Stimulated activated CD8-positive, alpha-beta memory T cell treated with anti-CD3 and anti-CD28 coated beads, Interleukin-12 subunit alpha, Interleukin-12 subunit beta, amount 100 ng/mL, for 24 hours (primary cell): ENCODE measurements around the gene CABLES1.

Experiments
- DNase-seq: peaks from one replicate; pipeline ENCODE4 v3.0.0-alpha.2; 2020; ENCODE audit errors: extremely low read depth

The CABLES1 gene

GRCh38 chr18:23191232-23191631 lies 55.9 kb downstream of the CABLES1 start:
- no peak for DNase-seq

- no peak for DNase-seq
Measured at GRCh38 chr18:23193742-23194141, 58.5 kb downstream of the CABLES1 start.

- DNase-seq: no peak
Measured at GRCh38 chr18:23194155-23194996, 59.1 kb downstream of the CABLES1 start.

- DNase-seq: no peak
Measured at GRCh38 chr18:23194997-23195957, 60.0 kb downstream of the CABLES1 start.

- no peak for DNase-seq
Measured at GRCh38 chr18:23196119-23197007, 61.1 kb downstream of the CABLES1 start.

- no peak for DNase-seq
Measured at GRCh38 chr18:23198217-23198845, 63.0 kb downstream of the CABLES1 start.

GRCh38 chr18:23200756-23201155 lies 65.5 kb downstream of the CABLES1 start:
- DNase-seq: no peak

GRCh38 chr18:23201741-23202140 lies 66.5 kb downstream of the CABLES1 start:
- DNase-seq: no peak

- DNase-seq: no peak
Measured at GRCh38 chr18:23203891-23204432, 68.7 kb downstream of the CABLES1 start.

GRCh38 chr18:23204589-23205235 lies 69.4 kb downstream of the CABLES1 start:
- no peak for DNase-seq

- no peak for DNase-seq
Measured at GRCh38 chr18:23205980-23206379, 70.7 kb downstream of the CABLES1 start.

GRCh38 chr18:23207191-23207955 lies 72.1 kb downstream of the CABLES1 start:
- DNase-seq: no peak

GRCh38 chr18:23207994-23208393 lies 72.7 kb downstream of the CABLES1 start:
- DNase-seq: no peak

GRCh38 chr18:23208600-23208999 lies 73.3 kb downstream of the CABLES1 start:
- DNase-seq: no peak

- no peak for DNase-seq
Measured at GRCh38 chr18:23209031-23209430, 73.7 kb downstream of the CABLES1 start.

GRCh38 chr18:23209796-23210195 lies 74.5 kb downstream of the CABLES1 start:
- DNase-seq: no peak

- DNase-seq: no peak
Measured at GRCh38 chr18:23210526-23210925, 75.2 kb downstream of the CABLES1 start.

GRCh38 chr18:23211146-23211545 lies 75.9 kb downstream of the CABLES1 start:
- no peak for DNase-seq

- DNase-seq: no peak
Measured at GRCh38 chr18:23212161-23212560, 76.9 kb downstream of the CABLES1 start.

GRCh38 chr18:23213200-23213599 lies 77.9 kb downstream of the CABLES1 start:
- no peak for DNase-seq
